Right lobe of liver (tissue), 6 donors: ENCODE results near the gene TNFAIP8. TPM values are rescaled to one million over a fixed set of nuclear protein-coding genes. Genes with fewer than 3 reads are reported as not detected.
A peak's percentile ranks its signal among the peaks of the same experiment; 100 is the strongest.

Experiments used
- ATAC-seq, 4 donors: fragments of 200-7000 bp; cut with Tn5 transposase; one replicate each; pipeline ENCODE4 v1.9.1; 2020; ENCODE audit warnings: mild to moderate bottlenecking in 4 of 4, moderate library complexity in 4 of 4
- DNase-seq, 3 donors: peaks; one replicate each; pipeline ENCODE4 v3.0.0-alpha.2; 2020
- H3K27ac ChIP-seq, 3 donors: fragments of 200-600 bp; one replicate each; pipeline ENCODE4 v1.8.0; 2022
- H3K27me3 ChIP-seq, 2 donors: fragments of 200-600 bp; one replicate each; pipeline ENCODE4 v1.8.0; 2022
- H3K36me3 ChIP-seq, 4 donors: fragments of 200-600 bp; sonication (generic) in 1 of 4; one replicate each; pipeline versions ENCODE4 v1.5.1 to v1.8.0; 2017 to 2022; ENCODE audit warnings: control low read depth in 1 of 4
- H3K4me1 ChIP-seq, 4 donors: fragments of 200-600 bp; sonication (generic) in 1 of 4; one replicate each; pipeline versions ENCODE4 v1.5.1 to v1.8.0; 2017 to 2022; ENCODE audit warnings: control low read depth in 1 of 4
- H3K4me3 ChIP-seq, 3 donors: fragments of 200-600 bp; one replicate each; pipeline ENCODE4 v1.8.0; 2022
- H3K9me3 ChIP-seq, 4 donors: fragments of 200-600 bp; sonication (generic) in 1 of 4; one replicate each; pipeline versions ENCODE4 v1.5.1 to v1.8.0; 2017 to 2022; ENCODE audit warnings: control low read depth in 1 of 4
- POLR2A ChIP-seq: fragments of 450-650 bp; IDR thresholded peaks from one replicate; pipeline ENCODE4 v1.6.1; 2017; ENCODE audit warnings: antibody characterized with exemption, mild to moderate bottlenecking
- WGBS: methylation state at CpG from one replicate; pipeline ENCODE4 v1.1.6; 2018; ENCODE audit warnings: low coverage, low lambda C conversion rate; ENCODE audit not compliant: insufficient coverage; ENCODE audit errors: missing lambda C conversion rate; 5-methylcytosine and 5-hydroxymethylcytosine counted together
- intact Hi-C, 2 donors: fragments of 100-400 bp; cut with DNase I; formaldehyde crosslinking; loops; one replicate each; pipeline versions ENCODE4 v1.11.2 to v1.14.1; 2022
- total RNA-seq, 6 experiments: library from RNA; depleted of rRNA in 2 of 6; stranded (reverse); fragments of >200 nt in 2 of 6; fragmentation: NEBNext Ultra II Directional in 3 of 6; extraction: Animal tissue kit (Norgen Biotek cat#: 25700) in 3 of 6; gene quantifications; one replicate each; pipeline versions ENCODE4 v1.1.0 to v1.2.4, GENCODE V29; 2016 to 2023
- TF ChIP-seq, protein P1 (sequence below), 4 donors: fragments of 200-600 bp in 3 of 4; fragments of 450-650 bp in 1 of 4; IDR thresholded peaks; one replicate each; pipeline versions ENCODE4 v1.5.1 to v1.8.0; 2016 to 2022; ENCODE audit warnings: antibody characterized with exemption in 4 of 4, mild to moderate bottlenecking in 2 of 4
- donor health status: DM: no; HTN: yes; CAD: no.
- donor health status: DM: no; HTN: no; CAD: no.
- donor health status: DM: no; HTN: no; CAD: no.
- donor health status: DM: no; HTN: yes; CAD: no.
- donor health status: DM: no; HTN: yes; CAD: no.

Gene TNFAIP8
- total RNA-seq, 6 experiments from 2014 or later: 2.2 to 26.7 (median 5.4) TPM

DNA sequence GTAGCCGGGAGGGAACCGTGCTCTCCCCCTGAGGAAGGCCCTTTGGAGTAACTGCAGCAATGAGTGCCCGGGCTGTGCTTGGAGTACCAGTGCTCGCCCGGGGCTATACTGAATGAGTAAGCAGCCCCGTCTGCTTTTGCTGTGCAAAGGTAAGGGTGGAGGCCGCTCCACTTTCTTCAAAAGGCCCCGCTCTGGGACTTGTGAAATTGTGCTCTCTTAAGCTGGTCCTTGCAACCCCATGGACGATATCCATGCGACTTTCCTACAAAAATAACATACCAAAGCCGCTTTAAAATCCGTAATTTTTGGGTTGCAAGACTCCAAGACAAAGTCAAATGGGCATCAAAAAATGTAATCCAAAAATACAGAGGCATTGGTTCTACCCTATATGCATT is 578 bp upstream of the TNFAIP8 start:
- peak overlapping the region; percentile 61 to 68 (median 65) for H3K4me3 ChIP-seq
- 47% methylated on average over 6 of the region's 12 CpGs for WGBS
- intact Hi-C loops: no loop called here
- no peaks in the 10 kb centered on the region for H3K36me3 ChIP-seq
- H3K9me3 ChIP-seq: no peaks in the 10 kb centered on the region
- ATAC-seq (no peak), DNase-seq (no peak)
- TF ChIP-seq, protein P1, sequence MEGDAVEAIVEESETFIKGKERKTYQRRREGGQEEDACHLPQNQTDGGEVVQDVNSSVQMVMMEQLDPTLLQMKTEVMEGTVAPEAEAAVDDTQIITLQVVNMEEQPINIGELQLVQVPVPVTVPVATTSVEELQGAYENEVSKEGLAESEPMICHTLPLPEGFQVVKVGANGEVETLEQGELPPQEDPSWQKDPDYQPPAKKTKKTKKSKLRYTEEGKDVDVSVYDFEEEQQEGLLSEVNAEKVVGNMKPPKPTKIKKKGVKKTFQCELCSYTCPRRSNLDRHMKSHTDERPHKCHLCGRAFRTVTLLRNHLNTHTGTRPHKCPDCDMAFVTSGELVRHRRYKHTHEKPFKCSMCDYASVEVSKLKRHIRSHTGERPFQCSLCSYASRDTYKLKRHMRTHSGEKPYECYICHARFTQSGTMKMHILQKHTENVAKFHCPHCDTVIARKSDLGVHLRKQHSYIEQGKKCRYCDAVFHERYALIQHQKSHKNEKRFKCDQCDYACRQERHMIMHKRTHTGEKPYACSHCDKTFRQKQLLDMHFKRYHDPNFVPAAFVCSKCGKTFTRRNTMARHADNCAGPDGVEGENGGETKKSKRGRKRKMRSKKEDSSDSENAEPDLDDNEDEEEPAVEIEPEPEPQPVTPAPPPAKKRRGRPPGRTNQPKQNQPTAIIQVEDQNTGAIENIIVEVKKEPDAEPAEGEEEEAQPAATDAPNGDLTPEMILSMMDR (IDR thresholded peaks at IDR 0.05): no peak
- no peak for TF ChIP-seq POLR2A
- H3K27me3 ChIP-seq: no peaks in the 10 kb centered on the region
- peak overlapping the region in 1 of 3 donors; percentile 70 for H3K27ac ChIP-seq
- H3K4me1 ChIP-seq: peaks cover 0 to 5% (median 0%) of the 10 kb centered on the region in 4 donors

DNA sequence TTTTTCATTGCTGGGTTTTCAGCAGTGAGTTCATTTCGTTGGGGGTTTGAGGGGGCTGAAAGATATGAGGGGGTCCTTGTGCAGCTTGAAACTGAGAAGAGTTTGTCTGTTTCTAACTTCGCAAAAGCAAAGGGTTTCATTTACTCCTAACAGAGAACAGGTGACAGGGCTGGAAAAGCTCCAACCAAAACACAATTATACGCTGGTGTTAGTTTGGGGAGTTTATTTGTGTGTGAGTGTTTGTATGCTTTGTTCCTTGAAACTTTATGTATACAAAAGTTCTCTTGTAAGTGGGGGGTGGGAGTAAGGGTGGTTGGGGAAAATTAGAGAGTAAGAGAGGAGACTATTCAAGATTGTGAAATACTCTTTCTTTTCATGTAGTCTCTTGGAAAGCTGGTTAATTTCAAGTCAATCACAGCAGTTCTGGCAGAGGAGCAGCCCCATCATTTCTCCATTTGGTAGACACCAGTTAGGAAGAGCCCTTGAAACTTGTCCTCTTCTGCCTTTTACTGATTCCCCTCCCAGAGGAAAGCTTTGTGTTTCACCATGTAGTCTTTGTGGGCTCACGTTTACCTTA is 881 bp downstream of the TNFAIP8 start:
- intact Hi-C loops: no loop called here
- Histone ChIP-seq H3K4me3 (peak overlapping the region; percentile 61 to 68 (median 65)), H3K4me1 (peaks cover 0 to 5% (median 0%) of the 10 kb centered on the region in 4 donors), H3K27me3 (no peaks in the 10 kb centered on the region), H3K36me3 (no peaks in the 10 kb centered on the region), H3K9me3 (no peaks in the 10 kb centered on the region), H3K27ac (peak overlapping the region in 2 of 3 donors; percentile 37 to 55)
- DNase-seq (no peak), ATAC-seq (peak; percentile 12 to 28 (median 18))
- 5% methylated on average over 4 of the region's 4 CpGs for WGBS
- no peak for TF ChIP-seq POLR2A
- TF ChIP-seq, protein P1 (IDR thresholded peaks at IDR 0.05): no peak

DNA sequence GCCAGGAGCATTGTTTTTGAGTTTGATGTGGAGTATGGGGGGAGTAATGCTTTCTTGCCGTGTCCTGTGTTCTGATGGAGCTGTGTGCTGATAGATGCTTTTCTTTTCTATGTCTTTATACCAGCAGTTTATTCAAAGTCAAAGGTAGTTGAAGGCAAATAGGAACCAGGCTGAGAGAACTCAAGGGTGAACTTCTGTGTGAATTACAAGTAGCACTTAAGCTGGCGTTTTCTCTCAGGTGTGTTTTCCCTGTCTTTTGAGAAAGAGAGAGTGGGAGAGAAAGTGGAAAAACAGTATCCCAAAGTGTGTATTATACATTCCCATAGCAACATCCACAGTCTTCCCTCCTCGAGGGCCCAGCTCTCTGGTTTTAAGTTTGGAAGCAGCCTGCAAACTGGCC is 1.5 kb downstream of the TNFAIP8 start:
- Histone ChIP-seq H3K27me3 (no peaks in the 10 kb centered on the region), H3K9me3 (no peaks in the 10 kb centered on the region), H3K4me3 (peak overlapping the region in 2 of 3 donors; percentile 61 to 65), H3K36me3 (no peaks in the 10 kb centered on the region), H3K4me1 (peaks cover 0 to 5% (median 0%) of the 10 kb centered on the region in 4 donors), H3K27ac (no peak overlapping the region)
- 42% methylated on average over 3 of the region's 3 CpGs for WGBS
- TF ChIP-seq, protein P1 (IDR thresholded peaks at IDR 0.05): no peak
- no peak for TF ChIP-seq POLR2A
- ATAC-seq (no peak), DNase-seq (no peak)
- intact Hi-C loops: no loop called here

DNA sequence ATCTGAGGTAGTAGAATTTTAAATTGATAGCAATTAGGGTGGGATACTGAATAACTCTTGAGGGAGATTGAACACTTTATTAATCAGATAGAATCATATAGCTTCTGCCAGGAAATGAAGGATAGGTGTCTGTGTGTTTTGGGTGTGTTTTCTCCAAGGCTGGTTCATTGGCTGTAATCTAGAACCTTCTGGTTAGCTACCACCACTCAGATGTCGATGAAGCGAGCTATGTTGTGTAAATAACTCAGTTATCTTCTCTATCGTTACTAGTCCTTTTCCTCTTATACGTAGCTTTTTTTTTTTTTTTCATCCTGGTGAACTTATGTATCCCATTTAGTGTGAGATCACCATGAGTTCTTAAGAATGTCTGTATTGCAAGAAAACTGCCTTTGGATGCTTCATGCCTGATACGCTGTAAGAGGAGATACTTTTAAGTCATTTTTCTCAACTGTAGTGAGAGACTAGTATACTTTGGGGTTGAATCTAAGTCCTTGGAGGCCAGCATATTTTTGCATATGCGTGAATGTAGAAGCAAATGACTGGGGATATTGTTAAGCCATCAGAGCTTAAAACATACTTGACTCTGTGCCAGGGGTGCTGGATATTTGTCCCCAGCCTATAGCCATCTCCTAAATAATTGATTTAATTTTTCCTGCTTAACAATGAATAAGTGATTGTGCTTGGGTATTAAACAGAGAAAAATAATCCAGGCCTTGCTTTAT is 2.1 kb downstream of the TNFAIP8 start:
- TF ChIP-seq POLR2A: no peak
- TF ChIP-seq, protein P1 (IDR thresholded peaks at IDR 0.05): no peak

More for the DNA sequence above, 2.1 kb downstream of the TNFAIP8 start:
- Histone ChIP-seq H3K4me1 (peaks cover 0 to 5% (median 0%) of the 10 kb centered on the region in 4 donors), H3K9me3 (no peaks in the 10 kb centered on the region), H3K4me3 (no peak overlapping the region), H3K36me3 (no peaks in the 10 kb centered on the region), H3K27ac (no peak overlapping the region), H3K27me3 (no peaks in the 10 kb centered on the region)
- no peak for DNase-seq
- 70% methylated on average over 4 of the region's 6 CpGs for WGBS
- no peak for ATAC-seq
- intact Hi-C loops: no loop called here
